HCT116 (cell line): Measurements from ENCODE around the gene SRGN.

Source experiments
- POLR2A ChIP-seq: IDR thresholded peaks from 2 replicates; pipeline ENCODE4 v1.7.0; 2011; ENCODE audit warnings: borderline replicate concordance; ENCODE audit not compliant: insufficient read depth, insufficient read length; ENCODE audit errors: extremely low read depth
- TF ChIP-seq, protein P1 (sequence below), 3 experiments: fragments of 200-600 bp in 1 of 3; sonication (generic) in 1 of 3; IDR thresholded peaks in 2 of 3; conservative IDR thresholded peaks in 1 of 3; 2 replicates each; pipeline ENCODE4 v1.5.1; 2012 to 2017; ENCODE audit warnings: low read depth in 2 of 3, low read length in 2 of 3, antibody characterized with exemption in 1 of 3, borderline replicate concordance in 1 of 3, control low read depth in 1 of 3, mild to moderate bottlenecking in 1 of 3, mixed read lengths in 1 of 3, mixed run types in 1 of 3, moderate library complexity in 1 of 3; ENCODE audit not compliant: insufficient read depth in 1 of 3

DNA sequence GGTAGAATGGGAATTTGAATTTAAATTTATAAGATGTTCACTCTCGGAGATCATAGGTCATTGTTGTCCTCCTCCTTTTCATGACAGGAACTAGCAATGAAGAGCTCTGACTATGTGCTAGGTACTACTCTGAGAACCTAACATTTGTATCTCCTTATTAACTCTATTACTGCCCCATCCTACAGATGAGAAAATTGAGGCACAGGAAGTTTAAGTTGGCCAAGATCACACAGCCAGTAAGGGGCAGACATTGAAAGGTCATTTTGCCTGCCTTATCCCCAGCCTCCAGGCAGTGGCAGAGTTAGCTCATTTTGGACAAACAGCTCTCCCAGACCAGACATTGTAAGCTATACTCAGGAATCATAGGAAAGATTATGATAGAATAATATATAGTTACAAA, 6.0 kb downstream of the SRGN start:
- no peak for TF ChIP-seq POLR2A
- TF ChIP-seq, protein P1, sequence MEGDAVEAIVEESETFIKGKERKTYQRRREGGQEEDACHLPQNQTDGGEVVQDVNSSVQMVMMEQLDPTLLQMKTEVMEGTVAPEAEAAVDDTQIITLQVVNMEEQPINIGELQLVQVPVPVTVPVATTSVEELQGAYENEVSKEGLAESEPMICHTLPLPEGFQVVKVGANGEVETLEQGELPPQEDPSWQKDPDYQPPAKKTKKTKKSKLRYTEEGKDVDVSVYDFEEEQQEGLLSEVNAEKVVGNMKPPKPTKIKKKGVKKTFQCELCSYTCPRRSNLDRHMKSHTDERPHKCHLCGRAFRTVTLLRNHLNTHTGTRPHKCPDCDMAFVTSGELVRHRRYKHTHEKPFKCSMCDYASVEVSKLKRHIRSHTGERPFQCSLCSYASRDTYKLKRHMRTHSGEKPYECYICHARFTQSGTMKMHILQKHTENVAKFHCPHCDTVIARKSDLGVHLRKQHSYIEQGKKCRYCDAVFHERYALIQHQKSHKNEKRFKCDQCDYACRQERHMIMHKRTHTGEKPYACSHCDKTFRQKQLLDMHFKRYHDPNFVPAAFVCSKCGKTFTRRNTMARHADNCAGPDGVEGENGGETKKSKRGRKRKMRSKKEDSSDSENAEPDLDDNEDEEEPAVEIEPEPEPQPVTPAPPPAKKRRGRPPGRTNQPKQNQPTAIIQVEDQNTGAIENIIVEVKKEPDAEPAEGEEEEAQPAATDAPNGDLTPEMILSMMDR (IDR thresholded peaks at IDR 0.05 in 2 of 3, conservative IDR thresholded peaks at IDR 0.05 in 1 of 3; ENCODE audit: borderline replicate concordance in 1 of 3, insufficient read depth in 1 of 3, low read depth in 2 of 3, low read length in 2 of 3) = peak in 1 of 3 experiments; percentile 46; a peak in 2 of 6 replicates
